Chondrocyte (in vitro differentiated cells): Measurements from ENCODE around the gene BIVM. TPM values are rescaled to one million over a fixed set of nuclear protein-coding genes. Genes with fewer than 3 reads are reported as not detected.

ENCODE experiments used
- DNase-seq: peaks from one replicate; pipeline ENCODE4 v3.0.0; 2021; ENCODE audit warnings: mixed read lengths, low spot score
- H3K27ac Mint-ChIP-seq: one replicate; pipeline ENCODE4 v1.8.0; 2021; ENCODE audit warnings: mild to moderate bottlenecking, moderate library complexity, mixed read lengths; ENCODE audit not compliant: unreplicated experiment
- H3K27me3 Mint-ChIP-seq: 2 replicates; pipeline ENCODE4 v1.8.0; 2021; ENCODE audit warnings: low read depth, mixed read lengths
- H3K36me3 Mint-ChIP-seq: 2 replicates; pipeline ENCODE4 v1.8.0; 2021; ENCODE audit warnings: low read depth, mixed read lengths
- H3K4me1 Mint-ChIP-seq: 2 replicates; pipeline ENCODE4 v1.8.0; 2021; ENCODE audit warnings: low read depth, mild to moderate bottlenecking, mixed read lengths
- H3K4me3 Mint-ChIP-seq: one replicate; pipeline ENCODE4 v1.8.0; 2021; ENCODE audit warnings: mild to moderate bottlenecking, moderate library complexity, mixed read lengths; ENCODE audit not compliant: unreplicated experiment
- H3K9me3 Mint-ChIP-seq: 2 replicates; pipeline ENCODE4 v1.8.0; 2021; ENCODE audit warnings: low read depth, mixed read lengths
- total RNA-seq: library from RNA; stranded (reverse); gene quantifications from 3 replicates; pipeline ENCODE4 v1.2.1, GENCODE V29; 2021
- TF ChIP-seq, protein P1 (sequence below): fragments of 200-600 bp; sonication (generic); IDR thresholded peaks from 2 replicates; pipeline ENCODE4 v1.5.0; 2021; ENCODE audit warnings: antibody characterized with exemption, mild to moderate bottlenecking, moderate library complexity

The BIVM gene
- total RNA-seq, 1 donor from 2014 or later: 22.7 TPM

DNA sequence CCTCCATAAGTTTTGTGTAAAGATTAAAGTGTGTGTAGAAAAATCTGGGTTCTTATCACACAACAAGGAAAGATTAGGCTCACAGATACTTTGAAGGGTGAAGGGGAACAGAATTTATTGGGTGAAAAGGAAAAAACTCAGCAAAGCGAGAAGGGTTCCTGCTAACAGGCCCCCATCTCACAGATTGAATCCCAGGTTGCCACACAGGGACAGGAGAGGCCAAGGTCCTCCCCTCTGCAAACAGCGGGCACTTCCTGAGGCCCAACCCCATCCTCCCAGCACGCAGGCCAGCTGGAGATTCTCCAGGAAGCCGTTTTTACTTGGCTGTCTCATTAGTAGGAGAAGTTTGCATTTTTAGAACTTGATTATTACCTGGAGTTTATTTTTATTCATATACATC lies 31.7 kb downstream of the BIVM start:
- Mint-ChIP-seq H3K4me1 (peaks cover 15% of the 10 kb centered on the region), H3K4me3 (no peak overlapping the region), H3K36me3 (peaks cover 10% of the 10 kb centered on the region), H3K27ac (no peak overlapping the region), H3K9me3 (no peaks in the 10 kb centered on the region), H3K27me3 (no peaks in the 10 kb centered on the region)
- DNase-seq: no peak
- TF ChIP-seq, protein P1, sequence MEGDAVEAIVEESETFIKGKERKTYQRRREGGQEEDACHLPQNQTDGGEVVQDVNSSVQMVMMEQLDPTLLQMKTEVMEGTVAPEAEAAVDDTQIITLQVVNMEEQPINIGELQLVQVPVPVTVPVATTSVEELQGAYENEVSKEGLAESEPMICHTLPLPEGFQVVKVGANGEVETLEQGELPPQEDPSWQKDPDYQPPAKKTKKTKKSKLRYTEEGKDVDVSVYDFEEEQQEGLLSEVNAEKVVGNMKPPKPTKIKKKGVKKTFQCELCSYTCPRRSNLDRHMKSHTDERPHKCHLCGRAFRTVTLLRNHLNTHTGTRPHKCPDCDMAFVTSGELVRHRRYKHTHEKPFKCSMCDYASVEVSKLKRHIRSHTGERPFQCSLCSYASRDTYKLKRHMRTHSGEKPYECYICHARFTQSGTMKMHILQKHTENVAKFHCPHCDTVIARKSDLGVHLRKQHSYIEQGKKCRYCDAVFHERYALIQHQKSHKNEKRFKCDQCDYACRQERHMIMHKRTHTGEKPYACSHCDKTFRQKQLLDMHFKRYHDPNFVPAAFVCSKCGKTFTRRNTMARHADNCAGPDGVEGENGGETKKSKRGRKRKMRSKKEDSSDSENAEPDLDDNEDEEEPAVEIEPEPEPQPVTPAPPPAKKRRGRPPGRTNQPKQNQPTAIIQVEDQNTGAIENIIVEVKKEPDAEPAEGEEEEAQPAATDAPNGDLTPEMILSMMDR: no peak

DNA sequence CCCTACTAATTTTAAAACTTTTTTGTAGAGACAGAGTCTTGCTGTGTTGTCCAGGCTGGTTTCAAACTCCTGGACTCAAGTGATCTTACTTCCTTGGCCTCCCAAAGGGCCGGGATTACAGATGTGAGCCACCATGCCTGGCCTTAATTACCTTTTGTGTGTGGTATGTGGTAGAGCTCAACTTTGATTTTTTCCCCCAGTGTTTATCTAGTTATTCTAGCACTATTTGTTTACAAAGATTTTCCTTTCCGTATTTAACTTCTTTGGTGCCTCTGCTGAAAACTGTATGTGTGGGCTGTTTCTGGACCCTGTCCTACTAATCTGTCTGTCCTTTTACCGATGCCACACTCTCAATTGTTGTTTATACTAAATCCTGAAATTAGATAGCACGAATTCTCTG lies 37.6 kb downstream of the BIVM start:
- Mint-ChIP-seq H3K4me3 (no peak overlapping the region), H3K36me3 (peaks cover 25% of the 10 kb centered on the region), H3K27me3 (no peaks in the 10 kb centered on the region), H3K27ac (no peak overlapping the region), H3K4me1 (no peaks in the 10 kb centered on the region), H3K9me3 (no peaks in the 10 kb centered on the region)
- DNase-seq: no peak
- TF ChIP-seq, protein P1: no peak

DNA sequence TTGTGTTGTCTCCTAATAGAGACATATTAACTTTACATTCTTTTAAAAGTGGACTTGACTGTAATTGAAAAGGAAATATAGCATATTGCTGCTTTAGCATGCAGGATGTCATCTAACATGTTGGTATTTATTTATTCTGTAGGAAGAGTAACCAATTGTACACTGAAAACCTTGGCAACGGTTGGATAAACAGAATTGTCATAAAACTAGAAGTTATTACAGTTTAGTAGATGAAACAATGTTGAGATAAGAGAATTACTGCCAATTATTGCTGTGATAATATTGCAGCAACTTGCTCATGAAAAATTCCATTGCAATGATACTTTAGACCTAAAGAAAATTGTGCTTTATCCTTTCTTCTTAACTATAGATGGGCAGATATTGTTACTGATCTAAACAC lies 39.4 kb downstream of the BIVM start:
- H3K9me3 Mint-ChIP-seq: no peaks in the 10 kb centered on the region
- H3K27ac Mint-ChIP-seq: no peak overlapping the region
- no peaks in the 10 kb centered on the region for H3K27me3 Mint-ChIP-seq
- H3K4me1 Mint-ChIP-seq: no peaks in the 10 kb centered on the region
- peaks cover 25% of the 10 kb centered on the region for H3K36me3 Mint-ChIP-seq
- no peak for DNase-seq
- no peak overlapping the region for H3K4me3 Mint-ChIP-seq
- TF ChIP-seq, protein P1: no peak

DNA sequence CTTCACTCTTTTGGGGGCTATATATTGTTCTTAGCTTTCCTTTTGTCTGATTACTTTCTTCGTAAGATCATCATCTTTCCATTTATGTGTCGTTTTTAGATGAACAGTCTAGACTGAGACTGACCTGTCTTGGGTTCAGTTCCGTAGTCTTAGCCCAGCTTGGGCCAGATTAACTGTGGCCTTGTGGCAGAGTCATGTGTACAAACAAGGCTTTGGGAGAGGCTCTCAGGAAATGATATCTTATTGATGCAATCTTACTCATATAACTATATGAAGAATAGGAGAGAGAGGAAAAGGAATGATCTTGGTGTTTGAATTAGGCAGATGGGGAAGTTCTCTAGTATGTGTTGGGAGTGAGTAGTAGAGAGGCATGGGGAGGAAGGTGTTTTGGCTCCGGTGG lies 40.1 kb downstream of the BIVM start:
- H3K27ac Mint-ChIP-seq: no peak overlapping the region
- peaks cover 25% of the 10 kb centered on the region for H3K36me3 Mint-ChIP-seq
- no peak for DNase-seq

DNA sequence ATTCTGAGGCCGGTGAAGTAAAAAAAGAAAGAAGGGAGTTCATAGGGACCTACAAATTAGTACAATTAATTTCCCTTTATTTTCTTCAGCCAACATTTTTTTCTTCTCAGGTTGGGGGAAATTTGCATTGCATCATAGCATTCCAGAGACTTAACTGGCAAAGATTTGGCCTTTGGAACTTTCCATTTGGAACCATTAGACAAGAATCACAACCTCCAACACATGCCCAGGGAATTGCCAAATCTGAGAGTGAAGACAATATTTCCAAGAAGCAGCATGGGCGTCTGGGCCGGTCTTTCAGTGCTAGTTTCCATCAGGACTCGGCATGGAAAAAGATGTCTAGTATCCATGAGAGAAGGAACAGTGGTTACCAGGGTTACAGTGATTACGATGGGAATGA lies 40.5 kb downstream of the BIVM start:
- Mint-ChIP-seq H3K9me3 (no peaks in the 10 kb centered on the region), H3K27ac (no peak overlapping the region), H3K4me3 (no peak overlapping the region), H3K4me1 (peaks cover 2% of the 10 kb centered on the region), H3K36me3 (peaks cover 23% of the 10 kb centered on the region), H3K27me3 (no peaks in the 10 kb centered on the region)
- TF ChIP-seq, protein P1: no peak
- no peak for DNase-seq

More for the DNA sequence above, 40.1 kb downstream of the BIVM start:
- no peak overlapping the region for H3K4me3 Mint-ChIP-seq
- no peaks in the 10 kb centered on the region for H3K9me3 Mint-ChIP-seq
- H3K4me1 Mint-ChIP-seq: no peaks in the 10 kb centered on the region
- H3K27me3 Mint-ChIP-seq: no peaks in the 10 kb centered on the region
- TF ChIP-seq, protein P1: no peak
